ENCODE measurements around the gene SERPINE1.

DNA sequence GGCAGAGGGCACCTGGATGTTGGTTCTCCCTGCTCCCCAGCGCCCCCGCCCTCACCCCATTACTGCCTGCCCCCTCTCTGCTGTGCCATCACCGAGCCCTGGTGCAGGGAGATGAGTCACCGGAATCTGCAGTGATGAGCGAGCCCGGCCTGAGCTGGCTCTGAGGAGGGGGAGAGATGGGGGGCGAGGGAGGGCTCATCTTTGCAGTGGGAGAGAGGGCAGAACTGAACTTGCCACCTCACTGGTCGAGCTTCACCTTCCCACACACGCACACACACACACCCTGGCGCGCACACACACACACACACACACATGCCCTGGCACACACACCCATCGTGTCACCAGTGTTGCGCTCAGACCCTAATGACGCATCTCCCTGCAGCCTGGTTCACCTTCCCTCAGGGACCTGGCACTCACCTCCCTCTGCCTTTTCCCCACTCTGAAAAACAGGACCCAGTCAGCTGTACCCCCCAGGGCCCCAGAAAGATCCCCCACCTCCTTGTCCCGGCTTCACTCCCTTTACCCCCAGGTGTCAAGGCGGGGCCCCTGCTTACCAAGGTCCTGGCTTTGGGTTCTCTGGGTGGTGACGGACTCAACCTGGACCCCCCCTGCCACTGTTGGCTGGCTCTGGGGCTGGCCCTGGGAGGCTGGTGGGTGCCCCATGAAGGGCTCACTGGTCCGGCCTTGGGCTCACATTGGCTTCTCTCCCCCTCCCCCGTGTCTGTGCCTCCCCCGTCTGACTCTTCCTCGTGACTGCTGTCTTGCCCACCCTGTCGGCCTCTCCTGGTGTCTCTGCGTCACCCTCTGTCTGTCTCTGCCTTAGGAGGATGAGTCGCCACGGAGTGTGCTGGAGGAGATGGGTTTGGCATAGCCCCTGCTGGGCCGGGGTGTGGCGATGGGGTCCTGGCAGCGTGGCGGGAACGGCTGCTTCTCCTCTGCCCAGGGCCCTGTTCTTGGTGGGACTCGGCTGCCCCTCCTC, 33.1 kb downstream of the SERPINE1 start:
- TF ChIP-seq SRF (IDR thresholded peaks at IDR 0.05; ENCODE audit: low read depth) (no peak), POLR2AphosphoS5 (IDR thresholded peaks at IDR 0.05; ENCODE audit: low read depth, low read length) (peak; percentile 62), RAD21 (IDR thresholded peaks at IDR 0.05; ENCODE audit: low read depth) (no peak), CEBPB (IDR thresholded peaks at IDR 0.05; ENCODE audit: low read depth) (no peak), FOSL1 (IDR thresholded peaks at IDR 0.05; ENCODE audit: low read depth) (no peak), EZH2phosphoT487 (IDR thresholded peaks at IDR 0.05; ENCODE audit: borderline replicate concordance) (no peak), YY1 (IDR thresholded peaks at IDR 0.05; ENCODE audit: extremely low read depth, insufficient replicate concordance, low read depth, low read length) (peak; percentile 14)
- TF ChIP-seq, protein P1, sequence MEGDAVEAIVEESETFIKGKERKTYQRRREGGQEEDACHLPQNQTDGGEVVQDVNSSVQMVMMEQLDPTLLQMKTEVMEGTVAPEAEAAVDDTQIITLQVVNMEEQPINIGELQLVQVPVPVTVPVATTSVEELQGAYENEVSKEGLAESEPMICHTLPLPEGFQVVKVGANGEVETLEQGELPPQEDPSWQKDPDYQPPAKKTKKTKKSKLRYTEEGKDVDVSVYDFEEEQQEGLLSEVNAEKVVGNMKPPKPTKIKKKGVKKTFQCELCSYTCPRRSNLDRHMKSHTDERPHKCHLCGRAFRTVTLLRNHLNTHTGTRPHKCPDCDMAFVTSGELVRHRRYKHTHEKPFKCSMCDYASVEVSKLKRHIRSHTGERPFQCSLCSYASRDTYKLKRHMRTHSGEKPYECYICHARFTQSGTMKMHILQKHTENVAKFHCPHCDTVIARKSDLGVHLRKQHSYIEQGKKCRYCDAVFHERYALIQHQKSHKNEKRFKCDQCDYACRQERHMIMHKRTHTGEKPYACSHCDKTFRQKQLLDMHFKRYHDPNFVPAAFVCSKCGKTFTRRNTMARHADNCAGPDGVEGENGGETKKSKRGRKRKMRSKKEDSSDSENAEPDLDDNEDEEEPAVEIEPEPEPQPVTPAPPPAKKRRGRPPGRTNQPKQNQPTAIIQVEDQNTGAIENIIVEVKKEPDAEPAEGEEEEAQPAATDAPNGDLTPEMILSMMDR (IDR thresholded peaks at IDR 0.05 in 2 of 3, conservative IDR thresholded peaks at IDR 0.05 in 1 of 3; ENCODE audit: borderline replicate concordance in 1 of 3, insufficient read depth in 1 of 3, low read depth in 2 of 3, low read length in 2 of 3) = no peak
- TF ChIP-seq, protein P2, sequence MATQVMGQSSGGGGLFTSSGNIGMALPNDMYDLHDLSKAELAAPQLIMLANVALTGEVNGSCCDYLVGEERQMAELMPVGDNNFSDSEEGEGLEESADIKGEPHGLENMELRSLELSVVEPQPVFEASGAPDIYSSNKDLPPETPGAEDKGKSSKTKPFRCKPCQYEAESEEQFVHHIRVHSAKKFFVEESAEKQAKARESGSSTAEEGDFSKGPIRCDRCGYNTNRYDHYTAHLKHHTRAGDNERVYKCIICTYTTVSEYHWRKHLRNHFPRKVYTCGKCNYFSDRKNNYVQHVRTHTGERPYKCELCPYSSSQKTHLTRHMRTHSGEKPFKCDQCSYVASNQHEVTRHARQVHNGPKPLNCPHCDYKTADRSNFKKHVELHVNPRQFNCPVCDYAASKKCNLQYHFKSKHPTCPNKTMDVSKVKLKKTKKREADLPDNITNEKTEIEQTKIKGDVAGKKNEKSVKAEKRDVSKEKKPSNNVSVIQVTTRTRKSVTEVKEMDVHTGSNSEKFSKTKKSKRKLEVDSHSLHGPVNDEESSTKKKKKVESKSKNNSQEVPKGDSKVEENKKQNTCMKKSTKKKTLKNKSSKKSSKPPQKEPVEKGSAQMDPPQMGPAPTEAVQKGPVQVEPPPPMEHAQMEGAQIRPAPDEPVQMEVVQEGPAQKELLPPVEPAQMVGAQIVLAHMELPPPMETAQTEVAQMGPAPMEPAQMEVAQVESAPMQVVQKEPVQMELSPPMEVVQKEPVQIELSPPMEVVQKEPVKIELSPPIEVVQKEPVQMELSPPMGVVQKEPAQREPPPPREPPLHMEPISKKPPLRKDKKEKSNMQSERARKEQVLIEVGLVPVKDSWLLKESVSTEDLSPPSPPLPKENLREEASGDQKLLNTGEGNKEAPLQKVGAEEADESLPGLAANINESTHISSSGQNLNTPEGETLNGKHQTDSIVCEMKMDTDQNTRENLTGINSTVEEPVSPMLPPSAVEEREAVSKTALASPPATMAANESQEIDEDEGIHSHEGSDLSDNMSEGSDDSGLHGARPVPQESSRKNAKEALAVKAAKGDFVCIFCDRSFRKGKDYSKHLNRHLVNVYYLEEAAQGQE (IDR thresholded peaks at IDR 0.05; ENCODE audit: low read depth) = no peak
- TF ChIP-seq, protein P3, sequence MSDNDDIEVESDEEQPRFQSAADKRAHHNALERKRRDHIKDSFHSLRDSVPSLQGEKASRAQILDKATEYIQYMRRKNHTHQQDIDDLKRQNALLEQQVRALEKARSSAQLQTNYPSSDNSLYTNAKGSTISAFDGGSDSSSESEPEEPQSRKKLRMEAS (IDR thresholded peaks at IDR 0.05) = no peak
